Sigmoid colon (tissue), 7 donors: ENCODE measurements around the gene NDUFB4. TPM values are rescaled to one million over a fixed set of nuclear protein-coding genes. Genes with fewer than 3 reads are reported as not detected.
"Not testable (repeated sequence)": the region's sequence is repeated elsewhere in the genome, so short reads cannot be mapped to it uniquely, and the experiment has no call there.

Experiments used
- DNase-seq: peaks from one replicate; pipeline ENCODE4 v3.0.0-alpha.2; 2019
- H3K27ac ChIP-seq, 4 donors: fragments of 200-600 bp; sonication (generic); one replicate each; pipeline ENCODE4 v1.5.1; 2016 to 2019; ENCODE audit warnings: mild to moderate bottlenecking in 1 of 4
- H3K27me3 ChIP-seq, 3 donors: fragments of 200-600 bp; sonication (generic); one replicate each; pipeline ENCODE4 v1.5.1; 2019; ENCODE audit warnings: mild to moderate bottlenecking in 1 of 3
- H3K36me3 ChIP-seq, 4 donors: fragments of 200-600 bp; sonication (generic); one replicate each; pipeline ENCODE4 v1.5.1; 2016 to 2019
- H3K4me1 ChIP-seq, 4 donors: fragments of 200-600 bp; sonication (generic); one replicate each; pipeline ENCODE4 v1.5.1; 2017 to 2019
- H3K4me3 ChIP-seq, 4 donors: fragments of 200-600 bp; sonication (generic); one replicate each; pipeline ENCODE4 v1.5.1; 2017 to 2019; ENCODE audit warnings: mild to moderate bottlenecking in 2 of 4, moderate library complexity in 1 of 4
- H3K9me3 ChIP-seq, 4 donors: fragments of 200-600 bp in 3 of 4; sonication (generic) in 3 of 4; one replicate each; pipeline versions ENCODE4 v1.5.1 to v1.6.1; 2013 to 2019
- EP300 ChIP-seq, 4 donors: sonication (generic); formaldehyde crosslinking; IDR thresholded peaks; one replicate each; pipeline ENCODE4 v1.6.1; 2017; ENCODE audit warnings: antibody characterized with exemption in 4 of 4
- POLR2A ChIP-seq, 2 donors: fragments of 450-650 bp; IDR thresholded peaks; one replicate each; pipeline ENCODE4 v1.6.1; 2016; ENCODE audit warnings: antibody characterized with exemption in 2 of 2, mild to moderate bottlenecking in 2 of 2, moderate library complexity in 2 of 2
- POLR2AphosphoS5 ChIP-seq, 4 donors: sonication (generic); formaldehyde crosslinking; IDR thresholded peaks; one replicate each; pipeline ENCODE4 v1.6.1; 2017; ENCODE audit warnings: antibody characterized with exemption in 4 of 4
- WGBS, 2 donors: extraction: QIAGEN DNeasy Blood & Tissue Kit; methylation state at CpG; one replicate each; pipeline ENCODE4 v1.1.7; 2013; 5-methylcytosine and 5-hydroxymethylcytosine counted together
- intact Hi-C: fragments of 100-400 bp; cut with DNase I; formaldehyde crosslinking; loops from one replicate; pipeline ENCODE4 v1.15.1; 2023
- polyA plus RNA-seq, 3 donors: library from polyadenylated mRNA; stranded (reverse); fragments of 200-250 nt; gene quantifications; one replicate each; pipeline ENCODE4 v1.2.3, GENCODE V29; 2013
- total RNA-seq, 4 donors: library from RNA; depleted of rRNA; stranded (reverse); fragments of >200 nt; gene quantifications; one replicate each; pipeline ENCODE4 v1.1.0, GENCODE V29; 2016
- TF ChIP-seq, protein P1 (sequence below), 4 experiments: fragments of 450-650 bp in 3 of 4; fragments of 200-600 bp in 1 of 4; IDR thresholded peaks; one replicate each; pipeline ENCODE4 v1.5.1; 2016 to 2019; ENCODE audit warnings: antibody characterized with exemption in 4 of 4, mild to moderate bottlenecking in 3 of 4, moderate library complexity in 2 of 4
- donor health status: healthy with polysubstance abuse.
- donor health status: Bipolar disorder and iron deficiency.
- donor health status: healthy.

Gene NDUFB4
- total and polyA plus RNA-seq, 7 donors = 72.3 to 335 (median 148) TPM

DNA sequence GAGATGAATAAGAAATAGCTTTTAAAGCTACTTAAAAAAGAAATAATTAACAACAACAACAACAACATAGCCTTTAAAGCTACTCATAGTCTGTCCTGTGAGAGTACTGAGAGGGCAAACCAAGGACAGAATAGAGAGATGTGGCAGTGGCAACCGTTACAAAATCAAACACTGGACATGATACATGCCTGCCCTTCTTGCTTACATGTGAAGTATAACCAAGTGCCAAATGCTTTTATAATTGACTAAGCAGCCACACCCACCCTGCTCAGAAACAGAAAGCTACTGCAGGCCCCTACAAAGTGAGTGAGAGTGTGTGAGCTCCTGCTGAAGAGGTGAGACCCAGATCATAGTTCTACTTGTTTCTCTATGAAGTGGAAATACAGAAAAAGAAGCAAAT is 38.4 kb downstream of the NDUFB4 start:
- no peak for DNase-seq
- intact Hi-C loops = no loop called here
- Histone ChIP-seq H3K27ac (no peak overlapping the region), H3K27me3 (no peaks in the 10 kb centered on the region), H3K36me3 (no peaks in the 10 kb centered on the region), H3K4me3 (no peak overlapping the region), H3K4me1 (peaks cover 0 to 10% (median 2%) of the 10 kb centered on the region in 4 donors), H3K9me3 (no peaks in the 10 kb centered on the region)
- WGBS, 2 donors = 0 to 4% methylated on average over 1 of the region's 1 CpG
- TF ChIP-seq, protein P1, sequence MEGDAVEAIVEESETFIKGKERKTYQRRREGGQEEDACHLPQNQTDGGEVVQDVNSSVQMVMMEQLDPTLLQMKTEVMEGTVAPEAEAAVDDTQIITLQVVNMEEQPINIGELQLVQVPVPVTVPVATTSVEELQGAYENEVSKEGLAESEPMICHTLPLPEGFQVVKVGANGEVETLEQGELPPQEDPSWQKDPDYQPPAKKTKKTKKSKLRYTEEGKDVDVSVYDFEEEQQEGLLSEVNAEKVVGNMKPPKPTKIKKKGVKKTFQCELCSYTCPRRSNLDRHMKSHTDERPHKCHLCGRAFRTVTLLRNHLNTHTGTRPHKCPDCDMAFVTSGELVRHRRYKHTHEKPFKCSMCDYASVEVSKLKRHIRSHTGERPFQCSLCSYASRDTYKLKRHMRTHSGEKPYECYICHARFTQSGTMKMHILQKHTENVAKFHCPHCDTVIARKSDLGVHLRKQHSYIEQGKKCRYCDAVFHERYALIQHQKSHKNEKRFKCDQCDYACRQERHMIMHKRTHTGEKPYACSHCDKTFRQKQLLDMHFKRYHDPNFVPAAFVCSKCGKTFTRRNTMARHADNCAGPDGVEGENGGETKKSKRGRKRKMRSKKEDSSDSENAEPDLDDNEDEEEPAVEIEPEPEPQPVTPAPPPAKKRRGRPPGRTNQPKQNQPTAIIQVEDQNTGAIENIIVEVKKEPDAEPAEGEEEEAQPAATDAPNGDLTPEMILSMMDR (IDR thresholded peaks at IDR 0.05) = no peak
- TF ChIP-seq POLR2AphosphoS5 (IDR thresholded peaks at IDR 0.05) (no peak), EP300 (IDR thresholded peaks at IDR 0.05) (no peak), POLR2A (IDR thresholded peaks at IDR 0.05) (no peak)

DNA sequence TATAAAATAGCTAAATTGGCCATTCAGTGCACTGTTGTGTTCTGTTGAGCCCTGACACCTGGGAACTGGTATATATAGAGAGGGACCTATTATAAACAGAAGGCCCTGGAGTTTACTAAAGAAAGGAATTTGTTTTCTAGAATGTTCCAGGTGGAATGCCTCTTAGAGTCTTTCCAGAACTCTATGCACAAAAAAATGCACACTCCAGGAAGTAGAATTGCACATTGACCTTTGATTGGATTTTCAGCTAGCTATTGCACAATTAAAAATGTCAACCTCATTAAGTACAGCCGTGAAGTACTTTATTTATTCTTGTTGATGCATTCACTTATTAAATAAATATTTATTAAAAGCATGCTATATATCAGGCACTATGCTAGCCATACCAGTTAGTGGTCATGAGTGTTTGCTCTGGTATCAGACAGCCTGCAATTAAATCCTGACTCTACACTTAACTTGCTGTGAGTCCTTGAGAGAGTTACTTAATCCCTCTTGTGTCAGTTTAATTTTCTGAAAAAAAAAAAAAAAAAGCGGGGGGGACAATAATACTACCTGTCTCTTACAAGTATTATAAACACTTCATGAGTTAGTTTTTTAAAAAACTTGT is 40.8 kb downstream of the NDUFB4 start:
- H3K4me1 ChIP-seq = peaks cover 0 to 10% (median 2%) of the 10 kb centered on the region in 4 donors
- intact Hi-C loops = no loop called here
- H3K27me3 ChIP-seq = no peaks in the 10 kb centered on the region
- H3K27ac ChIP-seq = no peak overlapping the region
- no peaks in the 10 kb centered on the region for H3K9me3 ChIP-seq
- H3K36me3 ChIP-seq = no peaks in the 10 kb centered on the region
- H3K4me3 ChIP-seq = no peak overlapping the region
- WGBS, 2 donors = 27 to 63% methylated on average over 2 of the region's 2 CpGs
- no peak for DNase-seq
- TF ChIP-seq EP300 (IDR thresholded peaks at IDR 0.05) = no peak
- TF ChIP-seq, protein P1 (IDR thresholded peaks at IDR 0.05) = no peak
- no peak for TF ChIP-seq POLR2A (IDR thresholded peaks at IDR 0.05)
- no peak for TF ChIP-seq POLR2AphosphoS5 (IDR thresholded peaks at IDR 0.05)

DNA sequence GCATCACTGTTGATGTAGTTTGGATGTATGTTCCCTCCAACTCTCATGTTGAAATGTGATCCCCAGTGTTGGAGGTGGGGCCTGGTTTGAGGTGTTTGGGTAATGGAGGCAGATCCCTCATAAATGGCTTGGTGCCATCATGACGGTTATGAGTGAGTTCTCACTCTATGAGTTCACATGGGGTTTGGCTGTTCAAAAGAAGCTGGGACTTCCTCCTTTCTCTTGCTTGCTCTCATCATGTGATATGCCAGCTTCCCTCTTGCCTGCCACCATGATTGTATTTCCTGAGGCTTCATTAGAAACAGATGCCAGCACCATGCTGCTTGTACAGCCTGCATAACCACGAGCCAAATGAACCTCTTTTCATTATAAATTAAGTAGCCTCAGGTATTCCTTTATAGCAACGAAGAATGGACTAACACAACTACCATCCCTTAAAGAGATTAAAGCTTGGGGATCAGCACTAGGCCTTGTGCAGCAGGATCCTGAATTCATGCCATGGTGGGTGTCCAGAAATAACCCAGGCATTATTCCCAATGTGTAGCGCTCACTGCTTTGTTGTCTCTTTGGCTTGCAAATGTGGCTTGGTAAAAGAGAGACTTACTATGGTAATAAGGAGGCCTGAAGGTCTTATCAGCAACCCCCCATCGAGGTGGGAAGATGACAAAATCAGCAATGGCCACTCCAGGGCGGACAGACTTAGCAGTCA is 41.9 kb downstream of the NDUFB4 start:
- intact Hi-C loops = no loop called here
- Histone ChIP-seq H3K36me3 (no peaks in the 10 kb centered on the region), H3K27me3 (no peaks in the 10 kb centered on the region), H3K27ac (no peak overlapping the region), H3K9me3 (no peaks in the 10 kb centered on the region), H3K4me1 (peaks cover 0 to 10% (median 2%) of the 10 kb centered on the region in 4 donors), H3K4me3 (no peak overlapping the region)
- TF ChIP-seq POLR2AphosphoS5 (IDR thresholded peaks at IDR 0.05) = no peak
- TF ChIP-seq POLR2A (IDR thresholded peaks at IDR 0.05) = no peak
- no peak for TF ChIP-seq EP300 (IDR thresholded peaks at IDR 0.05)
- TF ChIP-seq, protein P1 (IDR thresholded peaks at IDR 0.05) = no peak
- WGBS, 2 donors = 86 to 88% methylated on average over 6 of the region's 6 CpGs
- no peak for DNase-seq

DNA sequence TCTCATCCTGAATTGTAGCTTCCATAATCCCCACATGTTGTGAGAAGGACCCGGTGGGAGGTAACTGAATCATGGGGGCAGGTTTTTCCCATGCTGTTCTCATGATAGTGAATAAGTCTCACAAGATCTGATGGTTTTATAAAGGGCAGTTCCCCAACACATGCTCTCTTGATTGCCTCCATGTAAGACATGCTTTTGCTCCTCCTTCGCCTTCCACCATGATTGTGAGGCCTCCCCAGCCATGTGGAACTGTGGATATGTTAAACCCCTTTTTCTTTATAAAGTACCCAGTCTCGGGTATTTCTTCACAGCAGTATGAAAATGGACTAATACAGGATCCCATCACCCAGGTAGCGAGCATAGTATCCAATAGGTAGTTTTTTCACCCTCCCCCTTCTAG is 42.7 kb downstream of the NDUFB4 start:
- H3K27ac ChIP-seq, H3K4me3 ChIP-seq, DNase-seq, intact Hi-C loops, H3K27me3 ChIP-seq, H3K9me3 ChIP-seq, H3K36me3 ChIP-seq: not testable (repeated sequence)
- H3K4me1 ChIP-seq = peaks cover 0 to 10% (median 2%) of the 10 kb centered on the region in 4 donors
- 94% methylated on average over 4 of the region's 4 CpGs for WGBS, 2 donors

DNA sequence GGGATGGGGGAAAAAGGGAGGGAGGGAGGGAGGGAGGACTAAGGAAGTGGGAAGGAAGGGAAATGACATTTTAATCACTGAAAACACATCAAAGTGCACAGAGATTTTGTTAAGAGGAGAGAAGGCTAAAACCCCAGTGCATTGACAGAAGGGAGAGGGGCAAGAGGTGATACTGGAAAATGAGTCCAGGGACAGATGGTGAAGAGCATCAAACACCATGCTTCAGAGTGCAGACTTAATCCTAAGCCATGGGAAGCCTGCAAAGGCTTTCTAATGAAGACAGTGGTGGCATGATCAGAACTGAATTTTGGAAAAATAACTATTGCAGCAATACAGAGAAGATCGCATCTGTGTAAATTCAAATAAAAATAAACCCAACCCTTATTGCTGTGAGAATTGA is 44.1 kb downstream of the NDUFB4 start:
- no peak overlapping the region for H3K4me3 ChIP-seq
- DNase-seq = no peak
- H3K27ac ChIP-seq = no peak overlapping the region
- TF ChIP-seq, protein P1 (IDR thresholded peaks at IDR 0.05) = no peak
- no peak for TF ChIP-seq POLR2A (IDR thresholded peaks at IDR 0.05)
- H3K9me3 ChIP-seq = no peaks in the 10 kb centered on the region
- 93 to 98% methylated on average over 1 of the region's 1 CpG for whole genome bisulfite sequencing, 2 donors
- H3K4me1 ChIP-seq = peaks cover 0 to 10% (median 2%) of the 10 kb centered on the region in 4 donors
- intact Hi-C loops = no loop called here
- no peaks in the 10 kb centered on the region for H3K36me3 ChIP-seq
- H3K27me3 ChIP-seq = no peaks in the 10 kb centered on the region
